ENCODE results near the gene SNW1.
"Not testable (repeated sequence)": the region's sequence is repeated elsewhere in the genome, so short reads cannot be mapped to it uniquely, and the experiment has no call there.

Gene SNW1

GRCh38 chr14:77760381-77761204 is at the start of gene SNW1:
TSS of gene SNW1 (minus strand) at chr14:77761156. CDS start at chr14:77761127, 29 bp downstream.
- DNase-seq (ENCODE audit: low read depth), result peak; percentile 86

- no peak for DNase-seq (ENCODE audit: low read depth)
Measured at GRCh38 chr14:77809011-77809410, 48.1 kb upstream of the SNW1 start.

GRCh38 chr14:77808250-77808649 is 47.3 kb upstream of the SNW1 start:
- no peak for DNase-seq (ENCODE audit: low read depth)

- DNase-seq (ENCODE audit: low read depth), result no peak
Measured at GRCh38 chr14:77805706-77806105, 44.8 kb upstream of the SNW1 start.

- DNase-seq (ENCODE audit: low read depth), result peak; percentile 18
Measured at GRCh38 chr14:77804592-77804991, 43.6 kb upstream of the SNW1 start.

- no peak for DNase-seq (ENCODE audit: low read depth)
Measured at GRCh38 chr14:77800814-77801213, 39.9 kb upstream of the SNW1 start.

- peak; percentile 83 for DNase-seq (ENCODE audit: low read depth)
Measured at GRCh38 chr14:77799863-77800730, 39.1 kb upstream of the SNW1 start, which contains the start of gene ADCK1. TSS of gene ADCK1 (plus strand) at chr14:77800109. CDS start at chr14:77818979, 18,870 bp downstream.

- not testable (repeated sequence) for DNase-seq (ENCODE audit: low read depth)
Measured at GRCh38 chr14:77799456-77799855, 38.5 kb upstream of the SNW1 start.

- DNase-seq (ENCODE audit: low read depth), result no peak
Measured at GRCh38 chr14:77794357-77794756, 33.4 kb upstream of the SNW1 start.

GRCh38 chr14:77793255-77793654 is 32.3 kb upstream of the SNW1 start:
- DNase-seq (ENCODE audit: low read depth), result not testable (repeated sequence)

- no peak for DNase-seq (ENCODE audit: low read depth)
Measured at GRCh38 chr14:77791225-77791600, 30.3 kb upstream of the SNW1 start.

GRCh38 chr14:77790566-77791224 is 29.7 kb upstream of the SNW1 start:
- DNase-seq (ENCODE audit: low read depth), result no peak

GRCh38 chr14:77786148-77786547 is 25.2 kb upstream of the SNW1 start:
- no peak for DNase-seq (ENCODE audit: low read depth)

GRCh38 chr14:77782202-77782601 is 21.2 kb upstream of the SNW1 start:
- no peak for DNase-seq (ENCODE audit: low read depth)

- not testable (repeated sequence) for DNase-seq (ENCODE audit: low read depth)
Measured at GRCh38 chr14:77773966-77774365, 13.0 kb upstream of the SNW1 start.

GRCh38 chr14:77768442-77769069 is 7.6 kb upstream of the SNW1 start:
- not testable (repeated sequence) for DNase-seq (ENCODE audit: low read depth)

- no peak for DNase-seq (ENCODE audit: low read depth)
Measured at GRCh38 chr14:77763978-77764377, 3.0 kb upstream of the SNW1 start.

GRCh38 chr14:77763316-77763715 is 2.4 kb upstream of the SNW1 start:
- no peak for DNase-seq (ENCODE audit: low read depth)

- no peak for DNase-seq (ENCODE audit: low read depth)
Measured at GRCh38 chr14:77761205-77761931, 412 bp upstream of the SNW1 start.

- DNase-seq (ENCODE audit: low read depth), result no peak
Measured at GRCh38 chr14:77752799-77753516, 8.0 kb downstream of the SNW1 start.

GRCh38 chr14:77752266-77752665 is 8.7 kb downstream of the SNW1 start:
- DNase-seq (ENCODE audit: low read depth), result no peak

All from activated T-cell treated with anti-CD3 and anti-CD28 coated beads for 48 hours (primary cell).